Medulla oblongata (tissue), 1 donor: ENCODE results near the gene SSR3.
"Not testable (repeated sequence)": the region's sequence is repeated elsewhere in the genome, so short reads cannot be mapped to it uniquely, and the experiment has no call there.

Source experiments
- DNase-seq: peaks from one replicate; pipeline ENCODE4 v3.0.0-alpha.2; 2015; ENCODE audit errors: extremely low spot score

SSR3 gene

DNA sequence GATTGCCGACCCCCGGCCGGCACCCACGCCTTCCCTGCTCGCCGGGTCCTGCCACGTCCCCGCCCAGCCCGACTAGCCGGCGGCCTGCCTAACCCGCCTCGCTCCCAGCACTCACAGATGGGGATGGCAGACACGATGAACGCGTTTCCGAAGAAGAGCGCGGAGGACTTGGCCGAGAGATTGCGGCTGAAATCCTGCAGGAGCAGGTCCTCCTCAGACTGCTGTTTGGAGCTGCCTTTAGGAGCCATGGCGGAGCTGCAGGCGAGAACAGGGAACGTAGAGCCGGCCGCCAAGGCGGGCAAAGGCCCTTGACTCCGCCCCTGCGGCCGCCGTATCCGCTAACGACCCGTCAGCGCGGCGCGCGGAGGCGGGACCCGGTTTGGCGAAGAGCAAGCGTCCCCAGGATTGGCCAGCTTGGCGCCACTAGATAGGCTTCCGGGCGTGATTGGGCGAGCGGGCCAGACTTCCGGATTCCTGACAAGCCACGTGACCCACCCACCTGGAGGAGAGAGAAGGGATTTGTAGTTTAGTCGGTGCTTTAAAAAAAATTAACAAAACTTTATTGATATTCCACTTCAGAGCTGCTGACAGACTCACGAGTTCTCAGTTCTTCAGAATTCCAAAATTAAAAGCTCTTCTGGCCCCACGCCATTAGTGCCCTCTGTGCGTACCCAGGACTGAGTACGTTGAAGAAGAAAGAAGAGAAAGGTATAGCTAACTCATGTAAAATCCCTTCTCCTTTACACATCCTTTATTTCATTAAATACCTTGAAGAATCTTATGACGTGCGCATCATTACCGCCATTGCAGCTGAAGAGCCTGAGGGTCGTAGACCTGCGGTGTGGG, at the start of gene SSR3:
Gene SSR3 (minus strand): TSS at position 276 of the 846 bp plus-strand sequence. CDS start 28 bp downstream, at position 248.
- DNase-seq, result peak; percentile 99

GRCh38 chr3:156604064-156604641, 49.2 kb upstream of the SSR3 start:
- DNase-seq, result no peak

DNA sequence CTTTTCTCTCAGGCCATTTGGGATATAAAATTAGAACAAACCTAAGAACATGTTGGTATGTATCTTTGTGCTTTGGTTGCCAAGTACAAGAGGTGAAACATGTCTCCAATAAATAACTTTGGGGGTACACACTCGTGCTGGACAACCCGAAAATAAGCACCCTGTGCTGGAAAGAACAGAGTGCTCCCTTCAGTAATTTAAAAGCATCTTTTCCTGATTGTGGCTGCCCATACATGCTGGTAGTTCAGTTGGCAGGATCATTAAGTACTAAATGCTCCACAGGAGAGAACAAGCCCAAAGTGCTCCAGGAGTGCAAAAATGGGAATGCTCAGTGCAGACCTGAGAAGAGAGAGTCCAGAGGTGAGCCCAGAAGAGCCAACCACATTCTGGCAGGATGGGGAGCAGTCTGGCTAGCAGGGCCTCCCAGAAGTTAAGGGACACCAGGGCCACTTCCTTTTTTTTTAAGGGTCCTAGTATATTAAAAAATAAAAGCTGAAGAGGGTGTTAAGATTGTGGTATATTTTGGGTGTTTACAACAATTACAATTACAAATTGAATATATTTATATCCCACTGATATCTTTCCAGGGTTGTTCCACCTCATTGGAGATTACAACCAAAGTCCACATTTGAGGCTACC, 48.6 kb upstream of the SSR3 start:
- DNase-seq, result no peak

DNA sequence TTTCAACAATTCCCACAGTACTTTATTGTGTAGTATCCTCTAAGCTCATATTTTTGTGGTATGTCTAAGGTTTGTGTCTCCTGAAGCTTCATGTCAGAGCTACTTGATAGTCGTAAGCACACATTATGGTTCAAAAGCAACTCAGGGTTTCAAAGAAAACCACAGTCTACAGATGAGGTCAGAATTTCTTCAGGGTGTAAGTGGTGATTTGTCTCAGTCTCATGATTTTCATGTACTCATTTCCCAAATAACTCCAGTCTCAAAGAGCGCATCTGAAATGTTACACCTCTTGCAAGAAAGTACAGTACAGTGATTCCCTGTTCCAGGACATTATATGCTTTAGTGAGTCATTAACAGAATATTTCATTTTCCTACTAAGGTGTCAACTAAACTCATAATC, 47.5 kb upstream of the SSR3 start:
- no peak for DNase-seq

DNA sequence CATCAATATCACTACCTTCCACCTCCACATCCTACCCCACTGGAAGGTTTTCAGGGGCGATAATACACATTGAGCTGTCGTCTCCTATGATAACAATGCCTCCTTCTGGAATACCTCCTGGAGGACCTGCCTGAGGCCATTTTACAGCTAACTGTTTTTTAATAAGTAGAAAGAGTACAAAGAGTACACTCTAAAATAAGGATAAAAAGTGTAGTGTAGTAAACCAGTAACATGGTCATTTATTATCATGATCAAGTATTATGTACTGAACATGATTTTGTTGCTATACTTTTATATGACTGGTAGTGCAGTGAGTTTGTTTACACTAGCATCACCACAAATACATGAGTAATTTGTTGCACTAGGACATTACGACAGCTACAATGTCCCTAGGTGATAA, 46.6 kb upstream of the SSR3 start:
- no peak for DNase-seq

DNA sequence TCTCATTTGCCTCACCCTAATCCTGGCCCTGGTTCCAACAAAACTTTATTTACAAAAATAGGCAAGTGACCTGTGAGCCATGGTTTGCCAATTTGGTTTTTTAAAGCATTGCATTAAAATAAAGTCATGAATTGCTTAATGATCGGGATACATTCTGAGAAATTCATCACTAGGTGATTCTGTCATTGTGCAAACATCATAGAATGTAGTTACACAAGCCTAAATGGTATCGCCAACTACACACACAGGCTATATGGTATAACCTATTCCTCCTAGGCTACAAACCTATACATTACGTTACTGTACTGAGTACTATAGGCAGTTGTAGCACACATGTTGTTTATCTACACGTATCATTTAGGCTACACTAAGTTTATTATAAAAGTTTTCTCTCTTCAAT, 45.9 kb upstream of the SSR3 start:
- DNase-seq, result no peak

DNA sequence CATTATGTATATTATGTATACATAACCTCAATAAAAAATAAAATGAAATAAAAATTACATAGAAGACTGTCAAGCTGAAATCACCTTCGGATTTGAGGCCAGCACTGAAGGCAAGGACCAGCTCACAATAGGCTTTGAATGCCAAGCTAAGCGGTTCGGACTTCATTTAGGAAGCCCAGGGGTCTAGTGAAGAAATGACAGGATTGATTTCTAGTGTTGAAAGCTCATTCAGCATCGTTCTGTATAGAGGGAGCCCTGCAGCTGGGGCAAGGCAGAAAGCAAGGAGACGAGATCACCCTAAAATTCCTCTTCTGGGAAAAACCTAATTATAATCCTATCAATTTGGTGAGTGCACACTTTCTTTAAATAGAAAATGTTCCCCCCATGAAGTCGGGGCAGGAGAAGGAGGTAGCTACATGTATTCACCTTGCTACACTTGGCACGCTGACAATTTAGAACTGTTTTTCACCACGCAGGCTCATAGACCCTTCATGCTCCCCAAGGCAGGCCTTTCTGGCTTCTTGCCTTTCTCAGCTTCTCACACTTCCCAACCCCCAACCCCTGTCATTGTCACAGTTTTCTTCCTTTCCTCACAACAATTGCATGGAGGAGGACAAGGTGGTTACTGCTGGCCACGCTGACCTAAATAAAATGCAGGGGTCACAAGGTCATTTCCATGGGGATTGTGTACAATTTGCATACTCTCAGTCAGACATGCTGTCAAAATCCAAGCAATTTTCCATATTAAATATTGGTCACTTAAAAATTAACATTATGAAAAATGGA, 44.4 kb upstream of the SSR3 start:
- no peak for DNase-seq

- no peak for DNase-seq
Observed at GRCh38 chr3:156598413-156598812, 43.5 kb upstream of the SSR3 start.

GRCh38 chr3:156594219-156594683, 39.3 kb upstream of the SSR3 start:
- no peak for DNase-seq

- no peak for DNase-seq
Observed at GRCh38 chr3:156593814-156594213, 38.9 kb upstream of the SSR3 start.

GRCh38 chr3:156589806-156590205, 34.9 kb upstream of the SSR3 start:
- DNase-seq, result not testable (repeated sequence)

- no peak for DNase-seq
Observed at GRCh38 chr3:156587760-156588069, 32.8 kb upstream of the SSR3 start.

DNA sequence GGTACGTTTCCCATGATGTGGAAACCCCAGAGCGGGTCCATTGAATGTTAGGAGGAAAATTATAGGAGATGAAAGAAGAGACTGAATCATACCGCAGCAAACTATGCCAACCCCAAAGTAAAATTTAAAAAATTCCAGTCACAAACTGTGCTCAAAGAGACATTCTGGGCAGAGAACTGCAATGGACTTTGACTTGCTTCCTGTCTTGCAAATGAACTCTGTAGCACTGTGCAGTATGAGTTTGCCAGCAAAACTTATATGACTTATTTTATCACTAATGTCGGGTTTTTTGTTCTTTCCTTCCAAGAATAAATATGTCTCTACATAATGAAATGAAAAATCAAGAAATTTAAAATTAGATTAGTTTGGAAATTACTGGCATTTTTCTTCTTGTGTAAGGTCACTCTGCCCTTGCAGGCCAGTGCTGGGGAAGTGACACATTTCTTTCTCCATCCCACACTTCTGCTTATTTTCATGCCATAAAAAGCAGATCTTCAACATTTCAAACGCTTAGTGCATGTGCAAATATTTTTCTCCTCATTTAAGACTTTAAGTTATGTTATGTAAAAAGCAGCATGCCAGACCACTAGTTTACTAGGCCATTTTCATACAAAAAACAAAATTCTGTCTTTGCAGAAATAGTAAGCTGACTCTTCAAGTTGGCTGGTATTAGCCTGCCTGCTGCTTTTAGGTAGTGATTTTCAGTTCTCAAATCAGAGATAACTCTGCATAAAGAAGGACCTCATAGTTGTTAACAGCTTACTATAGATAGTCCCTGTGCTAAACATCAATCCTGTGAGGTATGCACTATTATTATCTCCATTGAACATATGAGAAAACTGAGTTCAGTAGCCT, 32.2 kb upstream of the SSR3 start:
- peak; percentile 48 for DNase-seq

- no peak for DNase-seq
Observed at GRCh38 chr3:156583469-156583868, 28.6 kb upstream of the SSR3 start.

GRCh38 chr3:156582532-156583183, 27.7 kb upstream of the SSR3 start:
- DNase-seq, result no peak

GRCh38 chr3:156581954-156582353, 27.0 kb upstream of the SSR3 start:
- no peak for DNase-seq

DNA sequence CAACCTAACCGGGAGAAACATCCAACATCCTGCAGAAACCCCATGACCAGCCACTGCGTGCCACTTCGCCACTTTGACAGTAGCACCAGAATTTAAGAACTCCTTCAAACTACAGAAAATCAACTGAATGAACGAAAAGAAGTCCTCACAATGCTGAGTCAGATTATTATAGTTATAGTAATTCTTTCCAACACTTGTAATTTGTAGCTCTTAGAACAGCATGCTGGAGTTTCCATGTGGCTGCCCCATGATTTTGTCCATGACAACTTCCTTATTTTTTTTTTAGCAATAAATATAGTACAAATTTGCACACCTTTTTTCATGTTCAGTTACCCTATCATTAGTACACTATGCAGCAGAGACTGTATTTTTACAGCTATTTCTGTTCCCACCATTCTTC, 26.1 kb upstream of the SSR3 start:
- DNase-seq, result no peak

DNA sequence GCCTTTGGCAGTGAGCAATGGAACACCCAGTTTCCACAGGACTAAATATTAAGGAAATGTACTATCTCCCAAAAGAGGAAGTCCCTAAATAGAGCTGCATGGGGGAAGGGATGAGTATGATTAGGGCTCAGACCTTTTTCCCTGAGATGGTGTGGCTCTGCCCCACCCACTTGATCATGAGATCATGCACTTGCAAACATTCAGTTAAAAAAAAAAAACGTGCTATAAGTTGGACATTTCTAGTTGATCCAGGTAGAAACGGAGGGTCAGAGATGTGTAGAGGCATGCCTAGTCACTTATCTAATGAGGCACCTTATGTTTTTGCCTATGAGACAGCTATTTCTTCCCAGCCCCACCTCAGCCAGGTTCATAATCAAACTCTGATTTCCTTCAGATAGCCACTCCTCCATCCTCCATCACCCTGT, 24.5 kb upstream of the SSR3 start:
- peak; percentile 50 for DNase-seq

- DNase-seq, result no peak
Observed at GRCh38 chr3:156577736-156578135, 22.8 kb upstream of the SSR3 start.

GRCh38 chr3:156576651-156577348, 21.9 kb upstream of the SSR3 start:
- peak; percentile 33 for DNase-seq
